HCT116 (cell line): ENCODE data around the gene TEAD1. TPM values are rescaled to one million over a fixed set of nuclear protein-coding genes. Genes with fewer than 3 reads are reported as not detected.

Experiments
- ATAC-seq: fragments of 200-7000 bp; cut with Tn5 transposase; 2 replicates; pipeline ENCODE4 v1.9.1; 2020; ENCODE audit warnings: mild to moderate bottlenecking, moderate library complexity
- BruUV-seq: library from RNA; stranded (reverse); fragments of 400-500 nt; replicated peaks from 2 replicates; lab custom pipeline; 2021; lab: Mats Ljungman, UMichigan
- CTCF ChIA-PET: fragments of 300-600 bp; sonication (Branson Sonifier 250); formaldehyde crosslinking; loops from one replicate; lab custom pipeline; 2021; ENCODE audit warnings: antibody characterized with exemption; lab: Charles Lee
- POLR2A ChIA-PET: fragments of 300-600, 350-600 bp; sonication (Branson Sonifier 250); formaldehyde crosslinking; loops from one replicate; lab custom pipeline; 2021; ENCODE audit warnings: antibody characterized with exemption; lab: Charles Lee
- RAD21 ChIA-PET, 2 experiments: fragments of 300-600 bp; sonication (Branson Sonifier 250); formaldehyde crosslinking; loops; one replicate each; lab custom pipeline; 2023; ENCODE audit warnings: low total read pairs in 2 of 2; ENCODE audit not compliant: uncharacterized antibody in 2 of 2, unreplicated experiment in 2 of 2, low non-redundant PET in 1 of 2; lab: Charles Lee
- DNase-seq: peaks from one replicate; pipeline ENCODE4 v3.0.0-alpha.2; 2010; ENCODE audit warnings: low read depth, low spot score
- H2AFZ ChIP-seq: fragments of 200-600 bp; shearing (Covaris generic), sonication (generic); 2 replicates; pipeline ENCODE4 v1.6.1; 2017; ENCODE audit warnings: low read depth, mixed run types, mixed read lengths, antibody characterized with exemption, low read length; ENCODE audit not compliant: poor library complexity, severe bottlenecking
- H3K27ac ChIP-seq: 2 replicates; pipeline ENCODE4 v1.5.1; 2012; ENCODE audit warnings: low read depth, low read length
- H3K27me3 ChIP-seq: fragments of 200-600 bp; sonication (generic); 2 replicates; pipeline ENCODE4 v1.6.1; 2016; ENCODE audit warnings: mixed run types, low read length, mixed read lengths; ENCODE audit not compliant: insufficient read depth
- H3K36me3 ChIP-seq, 2 experiments: fragments of 200-500 bp in 1 of 2; fragments of 200-600 bp in 1 of 2; sonication (Bioruptor generic) in 1 of 2; sonication (generic) in 1 of 2; 2 replicates each; pipeline versions ENCODE4 v1.5.1 to v1.6.1; 2014 to 2016; ENCODE audit warnings: low read length in 2 of 2, inconsistent platforms in 1 of 2, mixed read lengths in 1 of 2, mixed run types in 1 of 2; ENCODE audit not compliant: insufficient read depth in 2 of 2, control insufficient read depth in 1 of 2
- H3K4me1 ChIP-seq, 2 experiments: fragments of 200-600 bp in 1 of 2; sonication (generic) in 1 of 2; 2 replicates each; pipeline versions ENCODE4 v1.5.1 to v1.6.1; 2012 to 2017; ENCODE audit warnings: low read length in 2 of 2, inconsistent platforms in 1 of 2, mild to moderate bottlenecking in 1 of 2, mixed read lengths in 1 of 2, mixed run types in 1 of 2, moderate library complexity in 1 of 2; ENCODE audit not compliant: insufficient read depth in 2 of 2, control insufficient read depth in 1 of 2
- H3K4me2 ChIP-seq: fragments of 200-600 bp; sonication (generic); 2 replicates; pipeline ENCODE4 v1.6.1; 2017; ENCODE audit warnings: mixed run types, low read length, mixed read lengths
- H3K4me3 ChIP-seq, 2 experiments: fragments of 200-600 bp in 1 of 2; sonication (generic) in 1 of 2; replicated peaks in 1 of 2; 2 replicates each; pipeline ENCODE4 v1.5.1; 2011 to 2016; ENCODE audit warnings: low read length in 2 of 2, control low read depth in 1 of 2, low read depth in 1 of 2, mild to moderate bottlenecking in 1 of 2, mixed read lengths in 1 of 2, mixed run types in 1 of 2
- H3K79me2 ChIP-seq: fragments of 200-600 bp; sonication (generic); 2 replicates; pipeline ENCODE4 v1.6.1; 2017; ENCODE audit warnings: mild to moderate bottlenecking, mixed run types, low read length, moderate library complexity, mixed read lengths; ENCODE audit not compliant: insufficient read depth
- H3K9ac ChIP-seq: fragments of 200-600 bp; sonication (generic); 2 replicates; pipeline ENCODE4 v1.6.1; 2016; ENCODE audit warnings: low read length, mixed read lengths
- H3K9me2 ChIP-seq: fragments of 200-600 bp; sonication (generic), shearing (Covaris generic); 2 replicates; pipeline ENCODE4 v1.6.1; 2017; ENCODE audit warnings: mixed run types, mild to moderate bottlenecking, moderate library complexity; ENCODE audit not compliant: insufficient read depth
- H3K9me3 ChIP-seq, 2 experiments: fragments of 200-500 bp in 1 of 2; fragments of 200-600 bp in 1 of 2; sonication (Bioruptor generic) in 1 of 2; sonication (generic) in 1 of 2; 2 replicates each; pipeline ENCODE4 v1.6.1; 2014 to 2017; ENCODE audit warnings: low read length in 2 of 2, mixed read lengths in 2 of 2, inconsistent platforms in 1 of 2, low read depth in 1 of 2, mild to moderate bottlenecking in 1 of 2, mixed run types in 1 of 2, moderate library complexity in 1 of 2; ENCODE audit not compliant: control insufficient read depth in 1 of 2, insufficient read depth in 1 of 2
- H4K20me1 ChIP-seq: fragments of 200-600 bp; sonication (generic), shearing (Covaris generic); 2 replicates; pipeline ENCODE4 v1.6.1; 2017; ENCODE audit warnings: mixed run types, mild to moderate bottlenecking, moderate library complexity; ENCODE audit not compliant: insufficient read depth
- CEBPB ChIP-seq: IDR thresholded peaks from 2 replicates; pipeline ENCODE4 v1.6.1; 2012; ENCODE audit warnings: low read depth
- ELF1 ChIP-seq: IDR thresholded peaks from 2 replicates; pipeline ENCODE4 v1.6.1; 2012; ENCODE audit warnings: low read depth, borderline replicate concordance
- EZH2 ChIP-seq: fragments of 200-600 bp; sonication (generic); IDR thresholded peaks from 2 replicates; pipeline ENCODE4 v1.6.1; 2017; ENCODE audit warnings: antibody characterized with exemption, mixed run types
- JUND ChIP-seq: IDR thresholded peaks from 2 replicates; pipeline ENCODE4 v1.6.1; 2012
- RAD21 ChIP-seq: IDR thresholded peaks from 2 replicates; pipeline ENCODE4 v1.6.1; 2012; ENCODE audit warnings: low read depth, mild to moderate bottlenecking
- REST ChIP-seq: IDR thresholded peaks from 2 replicates; pipeline ENCODE4 v1.6.1; 2012; ENCODE audit warnings: low read depth
- SIN3A ChIP-seq: IDR thresholded peaks from 2 replicates; pipeline ENCODE4 v1.6.1; 2012; ENCODE audit warnings: low read depth
- SRF ChIP-seq: IDR thresholded peaks from 2 replicates; pipeline ENCODE4 v1.6.1; 2012; ENCODE audit warnings: low read depth
- TCF7L2 ChIP-seq: IDR thresholded peaks from 2 replicates; pipeline ENCODE4 v1.7.0; 2011; ENCODE audit warnings: borderline replicate concordance, inconsistent platforms; ENCODE audit not compliant: insufficient read depth, insufficient read length; ENCODE audit errors: extremely low read depth
- YY1 ChIP-seq: IDR thresholded peaks from 2 replicates; pipeline ENCODE4 v1.6.1; 2011; ENCODE audit warnings: low read length, low read depth, moderate library complexity, mild to moderate bottlenecking; ENCODE audit not compliant: insufficient replicate concordance; ENCODE audit errors: extremely low read depth
- ZBTB33 ChIP-seq: IDR thresholded peaks from 2 replicates; pipeline ENCODE4 v1.6.1; 2011; ENCODE audit warnings: mild to moderate bottlenecking, low read length, moderate library complexity; ENCODE audit not compliant: insufficient replicate concordance; ENCODE audit errors: extremely low read depth
- ZFX ChIP-seq: fragments of 450-650 bp; IDR thresholded peaks from 2 replicates; pipeline ENCODE4 v1.6.1; 2017
- intact Hi-C: fragments of 100-400 bp; cut with micrococcal nuclease; formaldehyde crosslinking; loops from 2 replicates; pipeline ENCODE4 v1.10.0; 2022
- total RNA-seq: library from RNA; stranded (reverse); gene quantifications from one replicate; pipeline ENCODE4 v1.2.1, GENCODE V29; 2021; ENCODE audit not compliant: unreplicated experiment

Gene TEAD1
- total RNA-seq, 1 experiment from 2014 or later = 103 TPM

GRCh38 chr11:12876340-12876739 lies 202.1 kb downstream of the TEAD1 start:
- no peak for DNase-seq
- no TSS peak for BruUV-seq
- RAD21 ChIA-PET = no interaction called here
- POLR2A ChIA-PET = no interaction called here
- Histone ChIP-seq H3K27ac (no peak overlapping the region), H3K4me2 (no peak overlapping the region), H3K27me3 (no peaks in the 10 kb centered on the region), H3K9me3 (no peaks in the 10 kb centered on the region), H3K9me2 (no peaks in the 10 kb centered on the region), H3K4me1 (no peaks in the 10 kb centered on the region; a peak in 1 of 4 replicates), H3K9ac (no peak overlapping the region), H2AFZ (no peak overlapping the region), H3K4me3 (no peak overlapping the region), H3K79me2 (no peaks in the 10 kb centered on the region), H3K36me3 (peaks cover 0 to 9% of the 10 kb centered on the region in 2 experiments; a peak in 1 of 4 replicates), H4K20me1 (no peaks in the 10 kb centered on the region)
- no peak for TF ChIP-seq YY1
- no peak for TF ChIP-seq RAD21
- TF ChIP-seq JUND = no peak
- no peak for TF ChIP-seq CEBPB
- TF ChIP-seq TCF7L2 = no peak
- no peak for TF ChIP-seq ELF1
- TF ChIP-seq ZFX = no peak
- CTCF ChIA-PET = interaction anchor here (1.1 kb wide), 1 partner anchor 12 kb away, joined by 4 read pairs; no protein-coding TSS in a partner anchor
- intact Hi-C loops = no loop called here
- ATAC-seq = no peak

- CTCF ChIA-PET = interaction anchor here (1.1 kb wide), 1 partner anchor 12 kb away, joined by 4 read pairs; no protein-coding TSS in a partner anchor
- no peak for DNase-seq
- RAD21 ChIA-PET = no interaction called here
- H3K4me2 ChIP-seq = no peak overlapping the region
- no peak overlapping the region for H3K4me3 ChIP-seq
- TF ChIP-seq ELF1 (no peak), YY1 (no peak), REST (no peak), JUND (no peak), ZBTB33 (no peak), SIN3A (no peak), RAD21 (no peak), SRF (no peak), EZH2 (no peak), CEBPB (no peak)
- intact Hi-C loops = no loop called here
- no peaks in the 10 kb centered on the region for H3K9me2 ChIP-seq
- no peaks in the 10 kb centered on the region for H3K9me3 ChIP-seq
- BruUV-seq = no TSS peak
- H3K9ac ChIP-seq = no peak overlapping the region
- H3K27ac ChIP-seq = no peak overlapping the region
- peaks cover 0 to 14% of the 10 kb centered on the region in 2 experiments; a peak in 1 of 4 replicates for H3K36me3 ChIP-seq
- H4K20me1 ChIP-seq = no peaks in the 10 kb centered on the region
- POLR2A ChIA-PET = no interaction called here
- no peak for ATAC-seq
- no peaks in the 10 kb centered on the region; a peak in 1 of 4 replicates for H3K4me1 ChIP-seq
- H2AFZ ChIP-seq = no peak overlapping the region
- no peaks in the 10 kb centered on the region for H3K27me3 ChIP-seq
- H3K79me2 ChIP-seq = no peaks in the 10 kb centered on the region
These were observed 202.8 kb downstream of the TEAD1 start for GRCh38 chr11:12876988-12877387.
